NOMO-1 treated with DMSO at 0.1 percent for 48 hours (cell line): Measurements from ENCODE around the gene USP40.

Experiments used
- DNase-seq: peaks from one replicate; lab custom pipeline; 2025; ENCODE audit not compliant: unreplicated experiment; lab: John Stamatoyannopoulos, UW

The USP40 gene

DNA sequence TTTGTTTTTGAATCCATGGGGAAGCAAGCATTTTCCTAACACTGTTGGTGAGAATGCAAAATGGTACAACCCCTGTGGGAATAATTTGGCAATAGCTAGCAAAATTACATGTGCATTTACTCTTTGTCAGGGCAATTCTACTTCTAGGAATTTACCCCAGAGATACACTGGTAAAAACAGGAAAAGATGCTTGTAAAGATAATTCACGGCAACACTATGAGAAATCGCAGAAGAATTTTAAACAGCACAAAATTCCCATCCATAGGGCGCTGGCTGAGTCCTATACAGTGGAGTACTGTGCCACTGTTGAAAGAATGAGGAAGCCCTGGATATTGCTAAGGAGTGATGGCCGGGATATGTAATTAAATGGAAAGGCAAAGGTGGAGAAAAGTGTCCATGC is 136.5 kb downstream of the USP40 start:
- DNase-seq: no peak

DNA sequence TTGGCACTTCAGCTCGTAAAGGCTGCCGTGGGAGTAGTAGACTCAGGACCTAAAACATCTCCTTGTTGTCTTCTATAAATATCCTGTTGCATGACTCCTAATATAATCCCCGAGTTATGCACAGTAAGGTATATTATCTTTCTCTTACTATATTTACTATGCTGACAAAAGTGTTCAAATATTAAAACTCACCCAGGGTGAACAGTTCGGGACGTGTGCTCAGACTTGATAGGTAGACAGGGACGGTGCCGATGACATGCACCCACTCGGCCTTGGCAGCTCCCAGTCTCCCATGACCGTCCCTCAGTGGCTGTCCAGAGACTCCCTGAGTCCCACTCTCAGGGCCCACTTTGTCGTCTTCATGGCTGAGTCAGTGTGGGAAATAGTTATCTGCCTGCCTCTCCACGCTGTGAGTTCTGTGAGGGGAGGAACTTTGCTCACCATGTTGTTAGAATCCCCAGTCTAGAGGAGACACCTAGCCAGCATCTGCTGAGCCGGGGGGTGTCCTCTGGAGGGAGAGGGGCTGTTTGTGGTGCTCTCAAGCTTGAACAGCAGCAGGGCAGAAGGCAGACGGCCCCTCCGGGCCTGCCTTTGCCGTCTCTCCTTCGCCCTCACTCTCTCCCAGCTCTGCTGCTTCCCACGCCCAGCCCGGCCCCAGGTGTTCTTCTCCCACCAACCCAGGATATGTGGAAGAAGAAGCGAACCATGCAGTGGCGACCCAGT is 137.2 kb downstream of the USP40 start:
- no peak for DNase-seq

DNA sequence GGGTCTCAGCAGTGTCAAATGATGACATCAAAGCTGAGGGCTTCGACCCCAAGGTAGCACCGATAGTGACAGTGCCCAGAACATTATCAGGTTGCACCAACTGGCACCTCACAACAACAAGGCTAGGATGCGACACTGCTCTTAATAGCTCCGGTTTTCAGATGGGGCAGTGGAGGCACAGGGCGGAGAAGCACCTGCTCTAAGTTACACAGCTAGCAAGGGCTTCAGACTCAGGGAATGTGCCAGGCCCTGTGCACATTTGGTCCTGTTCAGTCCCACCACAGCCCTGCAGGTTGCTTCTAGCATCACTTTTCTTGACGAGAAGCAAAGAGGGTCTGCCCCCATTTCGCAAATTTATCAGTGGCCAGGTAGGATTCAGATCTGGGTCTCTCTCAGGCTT is 138.1 kb downstream of the USP40 start:
- no peak for DNase-seq

DNA sequence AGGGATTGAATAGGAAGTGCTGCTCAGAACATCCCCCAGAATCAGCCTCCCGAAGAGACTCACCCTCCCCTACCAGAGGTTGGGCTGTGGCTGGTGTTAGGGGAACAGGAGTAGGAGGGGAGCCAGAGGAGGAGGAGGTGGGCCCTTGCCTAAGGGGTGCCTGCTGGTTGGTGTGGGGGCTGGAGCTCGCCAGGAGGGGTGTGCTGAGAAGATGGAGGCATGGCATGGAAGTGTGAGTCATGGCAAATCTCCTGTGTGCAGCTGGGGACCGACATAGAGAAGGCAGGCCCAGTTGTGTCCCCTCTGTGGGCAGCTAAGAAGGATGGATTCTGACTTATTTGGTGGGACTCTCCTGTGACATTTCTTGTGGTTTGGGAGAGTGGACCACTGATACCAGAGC is 138.6 kb downstream of the USP40 start:
- DNase-seq: no peak

DNA sequence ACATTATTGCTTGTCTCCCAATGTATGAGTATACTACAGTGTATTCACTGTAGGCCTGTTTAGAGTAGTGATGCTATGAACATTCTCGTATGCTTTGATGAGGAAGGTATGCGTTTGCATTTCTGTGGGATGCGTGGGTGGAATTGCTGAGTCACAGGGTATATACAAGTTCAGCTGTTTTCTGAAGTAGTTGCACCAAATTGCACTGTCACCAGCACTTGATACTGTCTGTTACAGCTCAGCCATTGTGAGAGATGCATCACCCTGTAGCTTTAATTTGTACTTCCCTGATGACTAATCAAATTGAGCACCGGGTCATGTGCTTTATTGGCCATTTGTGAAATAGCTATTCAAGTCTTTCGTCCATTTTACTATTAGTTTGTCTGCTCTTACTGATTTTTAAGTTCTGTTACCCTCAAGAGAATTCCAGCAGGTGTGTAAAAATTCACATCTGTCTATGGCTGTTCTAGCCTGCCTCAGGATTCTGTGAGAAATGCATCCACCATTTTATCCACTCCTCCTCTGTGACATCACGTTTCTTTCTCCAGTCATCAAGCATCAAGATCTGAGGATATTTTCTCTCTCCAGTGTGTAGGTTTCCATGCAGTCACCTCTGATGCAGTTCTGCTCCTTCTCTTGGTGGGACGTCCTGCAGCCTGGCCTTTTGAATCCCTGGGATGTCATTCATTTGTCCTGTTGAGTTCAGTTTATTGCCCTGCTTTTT is 139.8 kb downstream of the USP40 start:
- DNase-seq: peak; percentile 9
